GM18519 (cell line): ENCODE results near the gene EIF4G3.
"Not testable (repeated sequence)": the region's sequence is repeated elsewhere in the genome, so short reads cannot be mapped to it uniquely, and the experiment has no call there.

Experiments
- ATAC-seq: cut with Tn5 transposase; IDR thresholded peaks from one replicate; pipeline ENCODE4 v1.9.1; 2021; ENCODE audit warnings: mild to moderate bottlenecking, moderate library complexity; ENCODE audit not compliant: unreplicated experiment, low FRiP score

EIF4G3 gene

GRCh38 chr1:21185221-21185731 lies 8.6 kb upstream of the EIF4G3 start:
- no peak for ATAC-seq

GRCh38 chr1:21184276-21184675 lies 7.6 kb upstream of the EIF4G3 start:
- ATAC-seq, result no peak

DNA sequence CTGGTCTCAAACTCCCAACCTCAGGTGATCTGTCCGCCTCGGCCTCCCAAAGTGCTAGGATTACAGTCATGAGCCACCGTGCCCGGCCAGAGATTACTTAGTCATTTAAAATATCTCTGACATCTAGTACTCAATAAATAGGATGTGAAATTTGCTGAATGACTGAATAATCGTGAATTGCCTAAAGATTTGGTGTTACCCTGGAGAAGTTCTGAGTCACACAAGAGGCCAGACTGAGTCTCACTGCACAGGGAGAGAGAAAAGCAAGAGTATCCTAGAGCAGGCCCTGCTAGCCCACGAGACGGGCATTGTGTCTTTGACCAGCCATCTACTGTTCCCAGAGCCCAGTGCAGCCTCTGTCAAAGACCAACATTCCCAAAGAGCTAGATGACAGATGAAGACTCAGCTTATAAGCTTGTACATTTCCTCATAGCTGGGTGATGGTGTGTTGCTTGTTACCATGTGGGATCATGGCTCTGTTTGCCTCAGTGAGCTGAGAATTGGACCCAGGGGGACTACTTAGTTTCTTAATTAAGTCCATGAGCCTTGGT lies 5.6 kb upstream of the EIF4G3 start:
- ATAC-seq, result no peak

DNA sequence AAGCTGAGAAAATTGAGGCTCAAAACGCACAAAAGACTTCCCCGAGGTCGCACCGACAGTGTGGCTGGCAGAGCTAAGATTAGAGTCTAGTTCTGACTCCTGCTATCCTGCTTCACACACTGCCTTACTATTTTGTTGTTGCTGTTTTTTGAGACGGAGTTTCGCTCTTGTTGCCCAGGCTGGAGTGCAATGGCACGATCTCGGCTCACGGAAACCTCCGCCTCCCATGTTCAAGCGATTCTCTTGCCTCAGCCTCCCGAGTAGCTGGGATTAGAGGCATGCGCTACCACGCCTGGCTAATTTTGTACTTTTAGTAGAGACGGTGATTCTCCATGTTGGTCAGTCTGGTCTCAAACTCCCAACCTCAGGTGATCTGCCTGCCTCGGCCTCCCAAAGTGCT lies 1.6 kb upstream of the EIF4G3 start:
- not testable (repeated sequence) for ATAC-seq

GRCh38 chr1:21175670-21176581 lies 771 bp downstream of the EIF4G3 start:
- ATAC-seq, result no peak

GRCh38 chr1:21175324-21175669 lies 1.4 kb downstream of the EIF4G3 start:
- ATAC-seq, result no peak

- ATAC-seq, result no peak
Measured at GRCh38 chr1:21174654-21175323, 1.9 kb downstream of the EIF4G3 start.

GRCh38 chr1:21174230-21174629 lies 2.5 kb downstream of the EIF4G3 start:
- ATAC-seq, result no peak

GRCh38 chr1:21173096-21173495 lies 3.6 kb downstream of the EIF4G3 start:
- not testable (repeated sequence) for ATAC-seq

- not testable (repeated sequence) for ATAC-seq
Measured at GRCh38 chr1:21170837-21171236, 5.9 kb downstream of the EIF4G3 start.

DNA sequence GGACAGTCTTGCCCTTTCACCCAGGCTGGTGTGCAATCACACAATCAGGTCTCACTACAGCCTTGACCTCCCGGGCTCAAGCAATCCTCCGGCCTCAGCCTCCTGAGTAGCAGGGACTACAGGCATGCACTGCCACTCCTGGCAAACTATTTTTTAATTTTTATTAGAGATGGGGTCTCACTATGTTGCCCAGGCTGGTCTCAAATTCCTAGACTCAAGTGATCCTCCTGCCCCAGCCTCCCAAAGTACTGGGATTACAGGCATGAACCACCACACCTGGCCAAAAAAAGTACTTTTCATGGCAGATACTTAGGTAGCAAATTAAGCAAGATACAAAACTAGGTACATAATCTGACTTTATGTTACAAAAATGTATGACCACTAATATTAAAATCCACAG lies 8.3 kb downstream of the EIF4G3 start:
- ATAC-seq, result no peak

GRCh38 chr1:21165646-21166045 lies 11.1 kb downstream of the EIF4G3 start:
- ATAC-seq, result no peak

- no peak for ATAC-seq
Measured at GRCh38 chr1:21165076-21165475, 11.6 kb downstream of the EIF4G3 start.

GRCh38 chr1:21164266-21164665 lies 12.4 kb downstream of the EIF4G3 start:
- ATAC-seq, result no peak

- no peak for ATAC-seq
Measured at GRCh38 chr1:21162740-21163464, 13.8 kb downstream of the EIF4G3 start.

DNA sequence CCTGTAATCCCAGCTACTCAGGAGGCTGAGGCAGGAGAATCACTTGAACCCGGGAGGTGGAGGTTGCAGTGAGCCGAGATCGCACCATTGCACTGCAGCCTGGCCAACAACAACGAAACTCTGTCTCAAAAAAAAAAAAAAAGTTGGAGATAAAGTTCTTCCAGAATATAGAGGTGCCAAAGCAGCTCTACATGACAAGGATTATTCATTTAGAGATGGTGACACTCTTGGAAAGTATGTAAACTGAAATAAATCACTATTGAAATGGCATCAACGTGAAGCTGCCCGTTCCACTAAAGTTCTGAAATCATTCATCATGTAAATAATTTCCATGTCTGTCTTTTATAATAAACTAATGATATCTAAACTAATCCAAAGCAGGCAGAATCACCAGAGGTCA lies 14.9 kb downstream of the EIF4G3 start:
- no peak for ATAC-seq

DNA sequence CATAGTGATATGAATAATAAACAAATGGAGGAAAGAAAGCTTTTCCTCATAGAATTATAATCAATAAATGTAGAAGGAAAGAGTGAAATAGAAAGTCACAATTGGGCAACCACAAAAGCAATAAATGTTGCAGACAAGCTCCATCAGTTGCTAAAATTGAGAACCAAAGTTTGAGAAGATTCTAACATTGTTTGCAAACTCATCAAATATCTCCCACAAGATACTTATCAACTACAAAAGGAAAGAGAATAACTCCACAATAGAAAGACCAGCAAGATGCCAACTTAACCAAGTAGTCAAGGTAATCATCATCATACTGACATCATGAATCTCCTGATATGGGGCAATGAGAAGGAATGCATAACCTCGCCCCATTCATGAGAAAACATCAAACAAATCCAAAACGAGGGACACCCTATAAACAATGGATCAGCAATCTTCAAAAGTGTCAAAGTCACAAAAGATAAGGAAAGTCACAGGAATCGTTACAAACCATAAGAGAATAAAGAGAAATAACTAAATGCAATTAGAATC lies 16.4 kb downstream of the EIF4G3 start:
- ATAC-seq, result no peak

- ATAC-seq, result no peak
Measured at GRCh38 chr1:21157868-21158267, 18.8 kb downstream of the EIF4G3 start.

GRCh38 chr1:21157054-21157453 lies 19.6 kb downstream of the EIF4G3 start:
- no peak for ATAC-seq

GRCh38 chr1:21156019-21156418 lies 20.7 kb downstream of the EIF4G3 start:
- no peak for ATAC-seq
